Dermis blood vessel endothelial cell (primary cell): ENCODE measurements around the gene SYT2. TPM values are rescaled to one million over a fixed set of nuclear protein-coding genes. Genes with fewer than 3 reads are reported as not detected.

ENCODE experiments used
- DNase-seq: peaks from one replicate; pipeline ENCODE4 v3.0.0; 2010
- total RNA-seq: library from RNA; depleted of rRNA; stranded (reverse); fragments of >200 nt; gene quantifications from 2 replicates; pipeline ENCODE4 v1.2.3, GENCODE V29; 2014

Gene SYT2
- total RNA-seq, 1 donor from 2014 or later, result under 0.01 TPM

DNA sequence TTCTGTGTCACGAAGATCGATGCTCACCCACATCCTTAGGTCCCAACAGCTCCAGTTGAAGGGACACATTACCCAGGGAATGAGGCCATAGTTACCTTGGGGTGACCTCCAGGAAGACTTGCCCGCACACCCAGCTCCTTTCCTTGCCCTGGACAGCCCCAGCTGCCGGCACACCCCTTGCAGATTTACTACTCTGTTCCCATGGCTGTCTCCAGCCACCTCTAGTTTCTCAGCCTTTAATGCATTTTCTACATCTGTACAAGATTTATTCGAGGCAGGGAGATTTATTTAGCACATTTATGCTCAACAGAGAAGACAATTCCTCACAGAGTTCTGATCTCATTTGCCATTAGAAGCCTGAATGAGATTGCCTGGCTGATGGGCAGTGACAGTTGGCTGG is 36.7 kb downstream of the SYT2 start:
- DNase-seq, result no peak

- DNase-seq, result no peak
Observed at GRCh38 chr1:202671399-202671798, 38.9 kb downstream of the SYT2 start.

GRCh38 chr1:202665417-202665816 is 44.8 kb downstream of the SYT2 start:
- no peak for DNase-seq

DNA sequence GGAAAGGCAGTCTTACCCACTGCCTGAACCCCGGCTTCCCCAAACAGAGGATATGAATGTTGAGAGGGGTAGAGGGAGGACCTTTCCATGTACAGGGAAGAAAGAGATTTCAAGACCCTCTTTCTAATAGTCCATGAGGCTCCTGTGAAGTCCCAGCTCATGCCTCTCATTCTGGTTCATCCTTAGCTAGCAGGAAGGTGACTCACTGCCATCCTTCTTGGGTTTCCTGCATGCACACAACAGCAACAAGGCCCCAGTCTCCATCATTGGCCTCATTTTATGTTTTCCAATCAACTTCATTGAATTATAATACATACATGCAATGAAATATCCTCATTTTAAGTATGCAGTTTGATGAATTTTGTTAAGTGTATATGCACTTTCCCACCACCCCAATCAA is 46.2 kb downstream of the SYT2 start:
- peak; percentile 63 for DNase-seq

- no peak for DNase-seq
Observed at GRCh38 chr1:202663131-202663530, 47.1 kb downstream of the SYT2 start.

- DNase-seq, result peak; percentile 33
Observed at GRCh38 chr1:202662081-202662480, 48.2 kb downstream of the SYT2 start.

- no peak for DNase-seq
Observed at GRCh38 chr1:202661136-202661845, 49.0 kb downstream of the SYT2 start.

- no peak for DNase-seq
Observed at GRCh38 chr1:202659974-202660373, 50.3 kb downstream of the SYT2 start.

DNA sequence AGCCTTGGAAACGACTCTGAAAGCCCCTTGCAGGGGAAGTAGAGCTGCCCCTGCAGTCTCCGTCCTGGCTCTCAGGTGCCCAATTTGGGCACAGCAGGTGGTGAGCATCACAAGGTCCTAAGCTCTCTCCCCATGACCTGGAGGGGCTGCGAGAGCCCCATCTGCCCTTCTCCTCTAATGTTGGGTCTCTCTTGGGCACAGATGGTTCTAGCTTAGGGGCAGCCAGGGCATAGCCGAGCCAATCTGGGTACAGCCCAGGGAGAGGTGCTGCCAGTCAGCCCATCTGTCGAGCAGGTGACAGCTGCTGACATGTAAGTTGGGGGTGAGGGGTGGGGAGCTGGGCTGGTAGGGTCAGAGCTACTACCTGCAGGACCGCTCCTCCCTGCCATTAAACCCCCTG is 50.7 kb downstream of the SYT2 start:
- DNase-seq, result no peak

DNA sequence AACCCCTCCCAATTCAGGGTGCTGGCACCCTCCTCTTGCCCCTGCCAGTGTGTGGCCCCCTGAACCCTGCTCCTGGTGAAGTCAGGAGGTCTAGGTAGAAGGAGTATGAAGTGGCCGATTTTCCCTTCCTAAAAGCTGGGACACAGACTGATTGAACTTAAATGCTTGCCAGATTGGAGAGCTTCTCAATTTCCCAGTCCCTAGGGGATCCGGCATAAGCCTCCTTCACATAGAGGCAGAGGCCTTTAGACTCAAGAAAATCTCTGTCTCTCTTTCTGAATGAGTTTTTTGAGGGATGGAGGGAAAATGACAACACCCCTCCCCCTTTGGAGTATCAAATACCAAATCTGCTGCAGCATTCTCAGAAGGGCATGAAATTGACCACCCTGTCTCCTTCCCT is 51.5 kb downstream of the SYT2 start:
- no peak for DNase-seq

DNA sequence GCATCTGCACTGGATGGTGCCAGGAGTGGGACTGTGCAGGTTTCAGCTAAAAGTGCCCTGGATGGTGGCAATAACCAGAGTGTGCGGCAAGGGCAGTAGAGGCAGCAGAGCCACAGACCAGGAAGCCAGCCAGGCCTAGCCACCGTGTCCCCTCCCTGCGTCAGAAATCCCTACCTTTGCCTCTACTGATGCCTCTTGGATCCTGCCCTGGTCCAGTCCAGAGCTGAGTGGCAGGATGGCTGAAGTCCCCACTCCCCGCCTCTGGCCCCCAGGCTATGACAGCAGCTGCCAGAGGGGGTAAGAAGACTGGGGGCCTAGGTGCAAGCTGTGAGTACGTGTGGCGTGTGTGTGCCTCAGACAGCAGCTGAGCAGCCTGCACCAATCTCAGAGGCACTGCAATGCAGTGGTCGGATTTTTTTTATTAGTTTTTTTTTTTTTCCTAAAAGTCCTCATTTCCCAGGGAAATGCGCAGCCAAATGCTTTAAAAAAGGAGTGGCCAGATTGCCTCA is 51.9 kb downstream of the SYT2 start:
- DNase-seq, result no peak

- peak; percentile 61 for DNase-seq
Observed at GRCh38 chr1:202656951-202657646, 53.2 kb downstream of the SYT2 start.

DNA sequence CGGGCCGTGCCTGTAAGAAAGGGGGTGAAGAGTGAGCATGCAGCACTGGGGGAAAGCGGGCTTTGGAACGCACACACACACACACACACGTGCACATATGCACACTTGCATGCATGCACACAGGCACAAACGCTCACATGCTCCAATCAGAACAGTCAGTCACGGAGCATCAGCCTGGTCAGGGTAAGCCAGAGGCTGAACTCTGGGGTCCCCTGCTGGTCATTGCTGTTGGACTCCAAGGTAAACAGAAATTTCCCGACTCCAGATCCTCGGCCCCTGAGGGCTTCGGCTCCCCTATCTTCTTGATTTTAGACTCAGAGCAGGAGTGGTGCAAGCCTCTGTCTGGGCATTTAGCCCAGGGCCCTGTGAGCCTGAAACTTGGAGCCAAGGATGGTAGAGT is 54.2 kb downstream of the SYT2 start:
- DNase-seq, result peak; percentile 17

DNA sequence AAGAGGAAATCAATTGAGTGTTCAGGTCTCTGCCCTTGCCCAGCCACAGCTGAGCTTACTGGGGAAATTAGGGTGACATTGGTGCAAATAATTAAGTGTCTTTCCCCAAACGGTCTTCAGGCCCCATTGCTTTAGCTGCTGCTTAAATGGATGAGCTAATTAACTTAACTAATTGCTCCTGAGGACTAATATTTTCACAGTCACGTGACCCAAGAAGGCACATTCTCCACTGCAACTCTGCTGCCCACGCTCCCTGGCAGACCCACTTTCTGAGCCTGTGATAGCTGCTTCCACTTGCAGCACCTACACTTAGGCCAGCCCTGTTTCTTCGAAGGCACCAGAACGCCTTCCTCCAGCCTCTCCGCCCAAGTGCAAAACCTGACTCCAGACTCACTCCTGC is 56.2 kb downstream of the SYT2 start:
- no peak for DNase-seq

GRCh38 chr1:202649553-202650392 is 60.5 kb downstream of the SYT2 start:
- DNase-seq, result no peak

DNA sequence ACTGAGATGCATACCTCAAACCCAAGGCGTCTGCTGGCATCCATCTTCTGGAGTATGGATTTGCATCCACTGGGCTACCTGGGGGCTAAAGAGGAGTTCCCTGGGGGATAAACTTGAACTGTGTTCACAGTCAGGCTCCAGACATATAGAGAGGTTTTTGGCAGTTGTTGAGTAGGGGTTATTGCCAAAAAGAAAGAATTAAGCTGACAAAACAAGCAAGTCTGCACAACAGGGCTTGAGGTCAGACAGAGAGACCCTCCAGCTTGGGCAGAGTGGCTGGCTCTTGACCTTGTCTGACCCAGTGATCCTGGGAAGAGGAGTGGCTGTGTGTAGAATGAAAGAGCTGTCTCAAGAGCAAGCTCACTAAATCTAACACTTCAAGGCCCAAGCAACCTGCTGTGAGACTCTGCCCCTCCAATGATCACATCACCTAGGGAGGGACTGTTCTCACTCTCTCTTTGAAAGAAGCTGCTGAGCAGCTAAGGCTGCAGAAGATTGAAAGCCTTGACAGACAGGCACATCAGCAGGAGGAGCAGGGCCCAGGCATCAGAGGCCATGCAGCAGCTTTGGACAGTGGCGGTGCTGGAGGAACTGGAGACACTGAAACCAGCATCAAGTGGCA is 61.5 kb downstream of the SYT2 start:
- DNase-seq, result no peak

DNA sequence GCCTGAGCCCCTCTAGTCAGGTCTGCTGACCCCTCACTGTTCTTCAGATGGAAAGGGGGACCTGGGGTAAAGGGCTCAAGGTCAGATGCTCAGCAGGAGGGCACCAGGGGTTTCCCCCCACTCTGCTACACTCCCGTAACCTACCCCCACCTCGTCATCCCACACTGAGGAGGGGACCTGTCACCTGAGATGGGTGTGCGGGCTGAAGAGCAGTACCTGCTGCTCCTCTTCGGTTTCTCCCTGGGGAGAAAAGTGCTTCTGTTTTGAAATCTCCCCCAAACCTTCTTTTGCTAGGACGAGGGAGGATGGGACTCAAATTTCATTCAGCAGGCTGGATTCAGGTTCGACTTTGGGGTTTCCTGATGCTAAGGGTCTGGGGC is 65.2 kb downstream of the SYT2 start:
- no peak for DNase-seq

DNA sequence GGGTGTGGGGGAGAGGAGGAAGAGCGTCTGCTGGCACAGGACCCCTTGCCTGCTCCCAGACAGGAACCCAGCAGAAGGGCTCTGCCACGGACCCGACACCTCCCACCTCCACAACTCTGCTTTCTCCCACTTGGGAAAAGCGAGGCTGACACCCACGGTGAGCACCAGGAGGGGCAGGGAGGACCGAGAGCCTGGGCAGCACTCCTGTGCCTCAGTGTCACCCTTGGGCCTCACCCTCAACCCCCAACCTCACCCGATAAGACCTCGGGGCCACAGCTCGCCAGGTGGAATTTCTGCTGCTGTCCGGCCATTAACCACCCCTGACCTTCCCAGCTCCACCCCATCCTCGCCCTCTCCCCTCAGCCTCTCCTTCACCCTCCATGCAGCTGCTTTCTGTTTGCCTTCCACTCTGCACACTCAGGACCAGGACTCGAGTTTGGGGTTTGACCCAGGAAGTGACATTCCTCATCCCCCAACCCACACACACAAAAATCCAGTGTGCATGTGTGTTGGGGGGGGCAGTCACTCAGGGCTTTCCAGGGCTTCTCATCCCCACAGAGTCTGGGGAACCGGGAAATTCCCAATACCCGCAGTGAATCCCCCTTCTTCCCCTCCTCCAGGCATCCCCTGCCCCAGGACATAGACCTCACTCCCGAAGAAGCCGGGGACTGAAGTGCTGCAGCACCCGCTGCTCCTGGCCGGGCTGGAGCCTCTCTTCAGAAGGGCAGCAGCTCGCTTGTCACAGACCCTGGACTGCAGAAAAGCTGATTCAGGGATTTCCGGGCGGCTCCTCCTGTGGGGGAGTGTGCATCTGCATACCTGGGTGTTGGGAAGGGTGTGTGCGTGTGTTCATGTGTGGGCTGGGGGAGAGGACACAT is 65.8 kb downstream of the SYT2 start:
- no peak for DNase-seq

DNA sequence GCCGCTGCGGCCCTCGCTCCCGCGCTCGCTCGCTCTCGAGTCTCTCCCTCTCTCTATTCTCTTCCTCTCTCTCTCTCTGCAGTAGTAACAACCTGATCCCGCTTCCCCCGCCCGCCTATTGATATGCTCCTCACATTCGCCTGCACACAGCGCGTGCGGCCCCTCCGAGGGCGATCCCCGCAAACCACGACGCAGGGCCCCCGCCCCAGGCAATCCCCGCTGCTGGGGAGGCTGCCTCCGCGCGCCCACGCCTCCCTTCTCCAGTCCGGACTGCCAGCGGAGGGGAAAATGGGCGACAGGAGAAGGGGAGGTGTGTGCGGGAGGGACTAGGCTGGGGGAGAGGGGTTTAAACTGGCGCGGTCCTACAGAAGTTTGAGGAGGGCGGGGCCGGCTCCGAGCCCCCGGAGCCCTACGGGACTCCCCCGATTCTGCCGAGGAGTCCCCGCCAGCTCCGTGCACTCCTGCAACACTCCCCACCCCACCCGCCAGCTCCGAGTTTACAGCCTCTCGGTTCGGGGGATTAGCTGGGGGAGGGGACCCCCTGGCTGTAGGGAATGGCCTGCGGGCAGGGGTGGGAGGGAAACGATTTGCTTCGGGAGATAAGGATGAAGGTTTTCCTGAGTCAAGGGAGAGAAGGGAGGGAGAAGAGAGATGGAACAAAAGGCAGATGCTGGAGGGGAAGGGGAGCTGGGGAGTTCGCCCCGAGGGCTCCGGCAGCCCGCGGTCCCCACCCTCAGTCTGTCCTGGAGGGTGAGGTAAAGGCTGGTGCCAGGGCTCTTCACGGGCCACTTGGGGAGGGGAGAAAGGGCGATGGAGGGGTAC is 66.6 kb downstream of the SYT2 start:
- no peak for DNase-seq

DNA sequence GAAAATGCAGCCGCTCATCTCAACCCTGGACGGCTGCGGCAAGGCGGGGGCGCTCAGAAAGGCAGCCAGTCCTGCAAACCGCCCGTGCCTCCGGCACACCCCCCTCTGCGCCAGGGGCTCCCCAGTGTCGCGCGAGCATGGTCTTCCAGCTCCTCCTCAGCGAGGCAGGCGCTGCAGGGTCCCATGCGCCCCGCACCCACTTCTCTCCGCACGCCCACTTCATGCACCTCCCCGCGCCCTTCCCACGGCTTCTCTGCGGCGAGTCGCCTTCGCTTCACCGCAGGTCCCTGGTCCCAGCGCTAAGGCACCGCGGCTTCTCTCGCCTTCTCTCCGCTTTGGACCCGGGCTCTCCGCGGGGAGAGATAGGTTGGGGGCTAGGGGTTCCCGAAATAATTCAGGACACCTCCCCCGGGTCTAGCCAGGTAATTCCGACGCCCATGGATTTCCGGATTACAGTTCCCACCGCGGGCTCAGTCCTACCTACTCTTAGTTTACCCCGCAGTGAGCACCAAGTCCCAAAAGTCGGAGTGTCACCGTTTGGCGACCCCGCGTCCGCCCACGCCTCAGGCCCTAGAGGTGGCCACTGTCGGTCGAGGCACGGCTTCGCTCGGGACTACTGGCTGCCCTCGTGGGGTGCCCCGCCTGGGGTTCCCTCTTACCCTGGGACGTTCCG is 67.5 kb downstream of the SYT2 start:
- no peak for DNase-seq
